B cell (primary cell): ENCODE measurements around the gene ATAD3B.
"Not testable (repeated sequence)": the region's sequence is repeated elsewhere in the genome, so short reads cannot be mapped to it uniquely, and the experiment has no call there.

Experiments
- CTCF ChIP-seq: fragments of 200-600 bp; IDR thresholded peaks from one replicate; pipeline ENCODE4 v1.8.0; 2022; ENCODE audit warnings: antibody characterized with exemption, mild to moderate bottlenecking
- EZH2 ChIP-seq: IDR thresholded peaks from 2 replicates; pipeline ENCODE4 v1.6.1; 2012; ENCODE audit warnings: borderline replicate concordance, low read depth, mild to moderate bottlenecking, moderate library complexity, low read length; ENCODE audit not compliant: insufficient read depth, poor library complexity, severe bottlenecking

- not testable (repeated sequence) for TF ChIP-seq CTCF, EZH2
Observed at GRCh38 chr1:1523226-1523625, 51.7 kb downstream of the ATAD3B start.
